ENCODE data around the gene GUCA2B. TPM values are rescaled to one million over a fixed set of nuclear protein-coding genes. Genes with fewer than 3 reads are reported as not detected.

GUCA2B gene
- total RNA-seq, 4 donors from 2014 or later = not detected

DNA sequence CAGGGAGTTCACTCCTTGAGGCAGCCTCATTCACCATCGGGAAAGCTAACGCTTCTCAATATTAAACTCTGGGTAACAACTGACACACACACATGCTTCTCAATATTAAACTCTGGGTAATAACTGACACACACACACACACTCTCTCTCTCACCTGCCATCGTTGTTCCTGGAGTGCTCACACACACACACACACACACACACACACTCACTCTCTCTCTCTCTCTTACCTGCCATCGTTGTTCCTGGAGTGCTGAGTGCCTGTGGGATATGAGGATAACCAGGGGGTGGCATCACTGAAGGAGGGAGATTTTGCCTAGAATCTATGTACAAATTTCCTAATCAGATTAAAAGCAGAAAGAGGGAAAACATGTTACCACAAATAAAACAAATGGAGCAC is 28.5 kb downstream of the GUCA2B start:
- 83% methylated on average over 4 of the region's 4 CpGs for whole genome bisulfite sequencing
- Histone ChIP-seq H3K4me3 (no peak overlapping the region), H3K4me1 (peaks cover 8% of the 10 kb centered on the region), H3K9me3 (no peaks in the 10 kb centered on the region), H3K36me3 (peaks cover 12% of the 10 kb centered on the region), H3K27me3 (no peaks in the 10 kb centered on the region), H3K27ac (no peak overlapping the region)
- TF ChIP-seq POLR2AphosphoS5 (IDR thresholded peaks at IDR 0.05) = no peak
- no peak for TF ChIP-seq POLR2A (IDR thresholded peaks at IDR 0.05)
- TF ChIP-seq EP300 (IDR thresholded peaks at IDR 0.05) = no peak
- TF ChIP-seq, protein P1, sequence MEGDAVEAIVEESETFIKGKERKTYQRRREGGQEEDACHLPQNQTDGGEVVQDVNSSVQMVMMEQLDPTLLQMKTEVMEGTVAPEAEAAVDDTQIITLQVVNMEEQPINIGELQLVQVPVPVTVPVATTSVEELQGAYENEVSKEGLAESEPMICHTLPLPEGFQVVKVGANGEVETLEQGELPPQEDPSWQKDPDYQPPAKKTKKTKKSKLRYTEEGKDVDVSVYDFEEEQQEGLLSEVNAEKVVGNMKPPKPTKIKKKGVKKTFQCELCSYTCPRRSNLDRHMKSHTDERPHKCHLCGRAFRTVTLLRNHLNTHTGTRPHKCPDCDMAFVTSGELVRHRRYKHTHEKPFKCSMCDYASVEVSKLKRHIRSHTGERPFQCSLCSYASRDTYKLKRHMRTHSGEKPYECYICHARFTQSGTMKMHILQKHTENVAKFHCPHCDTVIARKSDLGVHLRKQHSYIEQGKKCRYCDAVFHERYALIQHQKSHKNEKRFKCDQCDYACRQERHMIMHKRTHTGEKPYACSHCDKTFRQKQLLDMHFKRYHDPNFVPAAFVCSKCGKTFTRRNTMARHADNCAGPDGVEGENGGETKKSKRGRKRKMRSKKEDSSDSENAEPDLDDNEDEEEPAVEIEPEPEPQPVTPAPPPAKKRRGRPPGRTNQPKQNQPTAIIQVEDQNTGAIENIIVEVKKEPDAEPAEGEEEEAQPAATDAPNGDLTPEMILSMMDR (IDR thresholded peaks at IDR 0.05) = no peak
- DNase-seq (ENCODE audit: low spot score in 2 of 2) = no peak

DNA sequence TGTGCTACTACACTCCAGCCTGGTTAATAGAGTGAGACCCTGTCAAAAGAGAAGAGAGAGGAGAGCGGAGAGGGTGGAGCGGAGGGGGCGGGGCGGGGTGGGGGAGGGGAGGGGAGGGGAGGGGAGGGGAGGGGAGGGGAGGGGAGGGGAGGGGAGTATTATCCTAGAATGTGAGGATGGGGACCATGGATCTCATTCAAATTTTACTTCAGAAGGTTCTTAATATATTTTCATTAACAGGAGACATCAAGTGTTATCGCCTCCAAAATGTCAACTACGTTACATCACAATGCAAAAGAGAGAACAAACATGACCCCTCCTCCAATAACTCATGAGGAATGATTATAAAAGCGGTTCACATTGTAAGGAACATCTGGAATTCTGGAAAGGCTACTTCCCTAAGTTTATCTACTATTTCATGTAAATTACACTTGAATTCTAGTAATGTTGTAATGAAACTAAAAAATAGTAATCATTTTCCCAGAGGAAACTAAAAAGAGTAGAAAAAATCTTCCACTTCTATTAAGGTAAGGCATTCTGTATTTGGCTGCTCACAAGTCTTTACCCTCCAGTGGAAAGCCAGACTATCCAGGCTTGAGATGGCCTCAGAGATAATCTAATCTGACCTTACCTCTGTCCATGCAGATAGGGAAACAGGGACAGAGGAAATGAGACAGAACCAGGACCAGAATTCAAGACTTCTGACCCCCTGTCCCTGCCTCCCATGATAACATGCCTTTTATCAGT is 30.2 kb downstream of the GUCA2B start:
- 93% methylated on average over 7 of the region's 7 CpGs for WGBS
- TF ChIP-seq, protein P1 (IDR thresholded peaks at IDR 0.05) = no peak
- TF ChIP-seq POLR2AphosphoS5 (IDR thresholded peaks at IDR 0.05) (no peak), EP300 (IDR thresholded peaks at IDR 0.05) (no peak), POLR2A (IDR thresholded peaks at IDR 0.05) (no peak)
- peaks cover 23% of the 10 kb centered on the region for H3K36me3 ChIP-seq

DNA sequence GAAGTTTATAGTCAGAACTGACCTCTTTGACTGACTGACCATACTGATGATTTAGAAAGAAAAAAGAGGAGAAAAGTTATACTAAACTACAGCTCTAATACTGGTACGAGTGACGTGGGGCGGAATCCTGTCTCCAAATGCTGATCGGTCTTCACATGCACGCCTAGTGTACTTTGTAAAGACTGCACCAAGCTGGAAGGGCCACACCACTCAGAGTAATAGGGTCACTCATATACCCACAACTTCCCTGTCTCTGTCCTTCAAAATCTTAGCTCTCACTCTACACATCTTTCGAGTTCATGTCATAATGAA is 30.7 kb downstream of the GUCA2B start:
- H3K27ac ChIP-seq = no peak overlapping the region
- no peak for DNase-seq (ENCODE audit: low spot score in 2 of 2)
- no peak overlapping the region for H3K4me3 ChIP-seq
- H3K9me3 ChIP-seq = no peaks in the 10 kb centered on the region
- H3K27me3 ChIP-seq = no peaks in the 10 kb centered on the region
- WGBS = 90% methylated on average over 6 of the region's 6 CpGs
- H3K36me3 ChIP-seq = peaks cover 28% of the 10 kb centered on the region
- H3K4me1 ChIP-seq = no peaks in the 10 kb centered on the region
- no peak for TF ChIP-seq POLR2AphosphoS5 (IDR thresholded peaks at IDR 0.05)
- TF ChIP-seq, protein P1 (IDR thresholded peaks at IDR 0.05) = no peak
- no peak for TF ChIP-seq EP300 (IDR thresholded peaks at IDR 0.05)
- no peak for TF ChIP-seq POLR2A (IDR thresholded peaks at IDR 0.05)

More for the DNA sequence above, 30.2 kb downstream of the GUCA2B start:
- Histone ChIP-seq H3K4me3 (no peak overlapping the region), H3K4me1 (no peaks in the 10 kb centered on the region), H3K9me3 (no peaks in the 10 kb centered on the region), H3K27me3 (no peaks in the 10 kb centered on the region), H3K27ac (no peak overlapping the region)
- no peak for DNase-seq (ENCODE audit: low spot score in 2 of 2)

DNA sequence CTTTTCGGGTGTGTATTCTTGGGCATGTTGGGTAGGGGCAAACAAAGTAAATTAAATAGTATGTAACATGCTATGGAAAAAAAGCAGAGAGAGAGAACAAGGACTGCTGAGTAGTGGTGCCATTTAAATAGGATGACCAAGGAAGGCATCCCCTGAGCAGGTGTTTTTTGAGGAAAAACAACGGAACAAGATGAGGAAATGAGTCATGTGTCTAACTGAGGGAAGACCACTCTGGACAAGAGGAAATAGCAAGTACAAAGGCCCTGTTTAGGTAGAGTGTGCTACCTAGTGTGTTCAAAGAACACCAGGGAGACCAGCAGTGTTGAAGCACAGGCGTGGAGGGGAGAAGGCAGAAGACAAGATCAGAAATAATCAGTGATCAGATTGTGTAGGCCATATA is 31.4 kb downstream of the GUCA2B start:
- TF ChIP-seq EP300 (IDR thresholded peaks at IDR 0.05) (no peak), POLR2A (IDR thresholded peaks at IDR 0.05) (no peak), POLR2AphosphoS5 (IDR thresholded peaks at IDR 0.05) (no peak)
- TF ChIP-seq, protein P1 (IDR thresholded peaks at IDR 0.05) = no peak
- no peaks in the 10 kb centered on the region for H3K27me3 ChIP-seq
- no peak overlapping the region for H3K27ac ChIP-seq
- WGBS = 80% methylated on average over 3 of the region's 3 CpGs
- H3K4me3 ChIP-seq = no peak overlapping the region
- no peaks in the 10 kb centered on the region for H3K9me3 ChIP-seq
- DNase-seq (ENCODE audit: low spot score in 2 of 2) = no peak
- H3K36me3 ChIP-seq = peaks cover 34% of the 10 kb centered on the region
- no peaks in the 10 kb centered on the region for H3K4me1 ChIP-seq

DNA sequence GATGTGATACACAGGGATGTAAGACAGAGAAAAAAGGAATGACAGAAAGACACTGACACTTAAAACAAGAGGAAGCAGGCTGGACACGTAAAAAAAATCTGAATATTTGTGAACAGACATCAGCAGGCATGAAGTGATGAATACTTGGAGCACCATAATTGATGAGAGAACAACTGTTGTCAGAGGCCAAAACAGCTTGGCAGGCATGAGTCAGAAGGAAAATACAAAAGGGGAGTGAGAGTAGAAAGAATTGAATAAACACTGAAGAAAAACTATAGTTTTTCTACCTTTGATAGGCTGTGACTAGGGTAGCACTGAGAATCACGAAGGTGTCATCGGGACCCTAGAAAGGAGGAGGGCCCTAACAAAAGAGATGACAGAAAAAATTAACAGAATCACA is 32.9 kb downstream of the GUCA2B start:
- Histone ChIP-seq H3K36me3 (peaks cover 42% of the 10 kb centered on the region), H3K4me3 (no peak overlapping the region), H3K4me1 (no peaks in the 10 kb centered on the region), H3K27ac (no peak overlapping the region), H3K27me3 (no peaks in the 10 kb centered on the region), H3K9me3 (no peaks in the 10 kb centered on the region)
- no peak for DNase-seq (ENCODE audit: low spot score in 2 of 2)
- no peak for TF ChIP-seq POLR2A (IDR thresholded peaks at IDR 0.05)
- no peak for TF ChIP-seq EP300 (IDR thresholded peaks at IDR 0.05)
- TF ChIP-seq POLR2AphosphoS5 (IDR thresholded peaks at IDR 0.05) = no peak
- TF ChIP-seq, protein P1 (IDR thresholded peaks at IDR 0.05) = no peak
- 73% methylated on average over 3 of the region's 3 CpGs for WGBS

Data from suprapubic skin (tissue), 4 donors.